ENCODE measurements around the gene FSTL4. TPM values are rescaled to one million over a fixed set of nuclear protein-coding genes. Genes with fewer than 3 reads are reported as not detected.

FSTL4 gene
- total RNA-seq, 2 donors from 2014 or later, result not detected

GRCh38 chr5:133368916-133369783, 243.2 kb downstream of the FSTL4 start:
- no peak overlapping the region for H3K4me3 Mint-ChIP-seq
- no peaks in the 10 kb centered on the region for H3K4me1 Mint-ChIP-seq (ENCODE audit: low read depth in 2 of 2)
- peaks cover 8 to 22% of the 10 kb centered on the region in 2 donors for H3K27me3 Mint-ChIP-seq
- DNase-seq (ENCODE audit: low spot score) (no peak), ATAC-seq (no peak)
- H3K36me3 Mint-ChIP-seq, result no peaks in the 10 kb centered on the region
- H3K27ac Mint-ChIP-seq, result no peak overlapping the region
- H3K9me3 Mint-ChIP-seq, result no peaks in the 10 kb centered on the region

DNA sequence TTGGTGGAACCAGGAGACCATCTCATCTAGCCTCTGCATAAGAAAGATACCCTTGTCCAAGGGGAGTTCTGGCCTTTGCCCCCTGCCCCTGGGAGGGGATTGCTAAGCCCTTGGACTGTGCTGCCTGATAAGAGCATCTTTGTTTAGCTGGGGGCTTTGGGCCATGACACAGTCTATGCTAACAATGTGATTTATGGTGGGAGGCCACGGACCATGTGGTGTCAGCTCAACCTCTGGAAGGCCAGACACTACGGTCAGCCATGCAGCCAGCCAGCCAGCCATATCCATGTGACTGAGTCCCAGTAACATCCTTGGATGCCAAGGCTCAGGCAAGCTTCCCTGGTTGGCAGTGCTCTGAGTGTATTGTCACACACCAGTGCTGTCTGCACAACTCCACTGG, 244.4 kb downstream of the FSTL4 start:
- no peak overlapping the region for H3K27ac Mint-ChIP-seq
- H3K27me3 Mint-ChIP-seq, result peaks cover 11 to 30% of the 10 kb centered on the region in 2 donors
- H3K9me3 Mint-ChIP-seq, result no peaks in the 10 kb centered on the region
- H3K36me3 Mint-ChIP-seq, result no peaks in the 10 kb centered on the region
- peak in 1 of 2 donors; percentile 46 for ATAC-seq
- DNase-seq (ENCODE audit: low spot score), result no peak
- H3K4me3 Mint-ChIP-seq, result no peak overlapping the region
- H3K4me1 Mint-ChIP-seq (ENCODE audit: low read depth in 2 of 2), result no peaks in the 10 kb centered on the region

DNA sequence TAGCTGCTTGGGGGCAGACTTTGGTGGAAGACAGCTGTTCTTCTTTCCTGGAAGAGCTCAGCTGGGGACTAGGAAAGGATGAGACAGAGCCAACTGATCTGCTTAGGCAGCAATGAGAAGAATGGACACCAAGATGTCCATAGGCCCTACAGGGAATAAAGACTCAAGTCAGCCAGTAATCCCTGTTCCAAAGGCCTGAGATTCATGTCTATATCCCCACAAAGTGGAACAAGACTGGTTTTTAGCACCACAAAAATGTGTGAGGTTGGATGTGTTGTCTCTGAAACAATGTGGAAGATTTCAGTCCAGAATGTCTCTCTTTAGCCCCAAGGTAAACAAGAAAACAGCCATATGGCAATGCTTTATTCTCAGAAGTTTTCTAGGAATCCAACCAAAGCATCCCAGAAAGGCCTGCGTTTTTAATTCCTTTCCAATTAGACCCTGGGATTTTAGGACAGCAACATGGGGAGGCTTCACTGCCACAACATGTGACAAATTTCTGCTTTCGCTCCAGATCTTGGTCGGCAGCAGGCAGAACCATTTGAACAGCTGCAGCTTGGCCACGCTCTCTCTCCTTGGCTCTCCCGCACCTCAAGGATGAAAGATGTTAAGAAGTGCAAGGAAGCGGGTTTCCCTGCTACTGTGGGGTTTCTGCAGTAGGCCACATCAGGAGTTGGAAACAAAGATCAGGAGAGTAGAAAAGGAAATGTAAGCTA, 245.1 kb downstream of the FSTL4 start:
- no peaks in the 10 kb centered on the region for H3K9me3 Mint-ChIP-seq
- peaks cover 12 to 32% of the 10 kb centered on the region in 2 donors for H3K27me3 Mint-ChIP-seq
- no peak overlapping the region for H3K4me3 Mint-ChIP-seq
- DNase-seq (ENCODE audit: low spot score), result no peak
- no peaks in the 10 kb centered on the region for H3K4me1 Mint-ChIP-seq (ENCODE audit: low read depth in 2 of 2)
- no peak overlapping the region for H3K27ac Mint-ChIP-seq
- no peak for ATAC-seq
- no peaks in the 10 kb centered on the region for H3K36me3 Mint-ChIP-seq

GRCh38 chr5:133366438-133366837, 245.9 kb downstream of the FSTL4 start:
- Mint-ChIP-seq H3K9me3 (no peaks in the 10 kb centered on the region), H3K4me1 (ENCODE audit: low read depth in 2 of 2) (no peaks in the 10 kb centered on the region), H3K27me3 (peaks cover 12 to 30% of the 10 kb centered on the region in 2 donors), H3K4me3 (no peak overlapping the region), H3K36me3 (no peaks in the 10 kb centered on the region), H3K27ac (no peak overlapping the region)
- ATAC-seq (no peak), DNase-seq (ENCODE audit: low spot score) (no peak)

GRCh38 chr5:133365738-133366137, 246.6 kb downstream of the FSTL4 start:
- H3K27me3 Mint-ChIP-seq, result peaks cover 14 to 30% of the 10 kb centered on the region in 2 donors

GRCh38 chr5:133364936-133365707, 247.2 kb downstream of the FSTL4 start:
- Mint-ChIP-seq H3K27me3 (peaks cover 12 to 25% of the 10 kb centered on the region in 2 donors), H3K9me3 (no peaks in the 10 kb centered on the region), H3K4me1 (ENCODE audit: low read depth in 2 of 2) (no peaks in the 10 kb centered on the region), H3K36me3 (no peaks in the 10 kb centered on the region), H3K4me3 (no peak overlapping the region), H3K27ac (no peak overlapping the region)
- ATAC-seq (no peak), DNase-seq (ENCODE audit: low spot score) (no peak)

More at GRCh38 chr5:133365738-133366137, 246.6 kb downstream of the FSTL4 start:
- Mint-ChIP-seq H3K9me3 (no peaks in the 10 kb centered on the region), H3K27ac (no peak overlapping the region), H3K4me1 (ENCODE audit: low read depth in 2 of 2) (no peaks in the 10 kb centered on the region), H3K4me3 (no peak overlapping the region), H3K36me3 (no peaks in the 10 kb centered on the region)
- no peak for DNase-seq (ENCODE audit: low spot score)
- ATAC-seq, result no peak

- Mint-ChIP-seq H3K9me3 (no peaks in the 10 kb centered on the region), H3K27me3 (peaks cover 12 to 24% of the 10 kb centered on the region in 2 donors), H3K4me3 (no peak overlapping the region), H3K36me3 (no peaks in the 10 kb centered on the region), H3K27ac (no peak overlapping the region), H3K4me1 (ENCODE audit: low read depth in 2 of 2) (no peaks in the 10 kb centered on the region)
- no peak for DNase-seq (ENCODE audit: low spot score)
- no peak for ATAC-seq
These were observed 248.3 kb downstream of the FSTL4 start for GRCh38 chr5:133363807-133364587.

- no peaks in the 10 kb centered on the region for H3K4me1 Mint-ChIP-seq (ENCODE audit: low read depth in 2 of 2)
- no peak overlapping the region for H3K4me3 Mint-ChIP-seq
- no peaks in the 10 kb centered on the region for H3K36me3 Mint-ChIP-seq
- H3K9me3 Mint-ChIP-seq, result no peaks in the 10 kb centered on the region
- DNase-seq (ENCODE audit: low spot score) (no peak), ATAC-seq (no peak)
- no peak overlapping the region for H3K27ac Mint-ChIP-seq
- peaks cover 15 to 24% of the 10 kb centered on the region in 2 donors for H3K27me3 Mint-ChIP-seq
These were observed 249.9 kb downstream of the FSTL4 start for GRCh38 chr5:133362438-133362837.

DNA sequence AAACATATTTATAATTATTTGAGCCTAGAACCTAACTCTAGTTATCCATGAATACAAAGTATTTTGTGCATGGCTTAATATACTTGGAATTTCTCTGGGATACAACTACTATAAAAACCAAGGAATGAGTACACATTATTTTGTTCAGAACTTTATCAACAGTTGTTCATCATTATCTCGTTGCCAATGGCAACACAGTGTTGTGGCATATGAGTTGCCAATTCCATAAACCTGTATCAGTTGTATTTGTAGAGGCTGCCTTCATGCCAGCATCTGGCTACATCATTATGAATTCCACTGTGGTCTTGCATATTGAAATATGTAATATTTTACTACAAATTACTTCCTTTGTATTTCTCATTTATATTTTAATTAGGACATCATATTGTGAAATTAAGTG, 250.4 kb downstream of the FSTL4 start:
- ATAC-seq (no peak), DNase-seq (ENCODE audit: low spot score) (no peak)
- Mint-ChIP-seq H3K9me3 (no peaks in the 10 kb centered on the region), H3K4me3 (no peak overlapping the region), H3K4me1 (ENCODE audit: low read depth in 2 of 2) (no peaks in the 10 kb centered on the region), H3K36me3 (no peaks in the 10 kb centered on the region), H3K27me3 (peaks cover 15 to 24% of the 10 kb centered on the region in 2 donors), H3K27ac (no peak overlapping the region)

GRCh38 chr5:133360693-133361472, 251.5 kb downstream of the FSTL4 start:
- Mint-ChIP-seq H3K4me3 (no peak overlapping the region), H3K36me3 (no peaks in the 10 kb centered on the region), H3K27me3 (peaks cover 11 to 18% of the 10 kb centered on the region in 2 donors), H3K4me1 (ENCODE audit: low read depth in 2 of 2) (no peaks in the 10 kb centered on the region), H3K27ac (no peak overlapping the region), H3K9me3 (no peaks in the 10 kb centered on the region)
- DNase-seq (ENCODE audit: low spot score) (no peak), ATAC-seq (no peak)

DNA sequence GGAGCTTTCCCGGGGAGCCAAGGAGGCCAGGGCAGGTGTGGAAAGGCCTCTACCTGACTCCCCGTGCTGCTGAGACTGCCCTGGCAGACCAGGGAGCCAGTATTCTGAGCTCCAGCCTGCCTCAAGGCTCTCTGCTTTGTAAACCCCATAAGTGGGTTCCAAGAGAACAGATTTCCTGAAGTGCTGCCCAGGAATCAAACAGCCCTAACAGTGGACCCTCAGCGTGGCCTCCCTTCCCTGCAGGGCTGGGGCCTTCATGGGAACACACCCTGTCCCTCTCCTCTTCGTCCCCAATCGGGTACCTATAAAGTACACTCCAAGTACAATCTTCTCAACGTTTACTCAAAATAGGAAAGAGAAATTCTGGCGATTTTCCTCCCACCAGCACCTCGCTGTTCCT, 252.5 kb downstream of the FSTL4 start:
- Mint-ChIP-seq H3K4me3 (no peak overlapping the region), H3K9me3 (no peaks in the 10 kb centered on the region), H3K4me1 (ENCODE audit: low read depth in 2 of 2) (no peaks in the 10 kb centered on the region), H3K36me3 (no peaks in the 10 kb centered on the region), H3K27me3 (peaks cover 11 to 13% of the 10 kb centered on the region in 2 donors), H3K27ac (no peak overlapping the region)
- ATAC-seq (no peak), DNase-seq (ENCODE audit: low spot score) (no peak)

DNA sequence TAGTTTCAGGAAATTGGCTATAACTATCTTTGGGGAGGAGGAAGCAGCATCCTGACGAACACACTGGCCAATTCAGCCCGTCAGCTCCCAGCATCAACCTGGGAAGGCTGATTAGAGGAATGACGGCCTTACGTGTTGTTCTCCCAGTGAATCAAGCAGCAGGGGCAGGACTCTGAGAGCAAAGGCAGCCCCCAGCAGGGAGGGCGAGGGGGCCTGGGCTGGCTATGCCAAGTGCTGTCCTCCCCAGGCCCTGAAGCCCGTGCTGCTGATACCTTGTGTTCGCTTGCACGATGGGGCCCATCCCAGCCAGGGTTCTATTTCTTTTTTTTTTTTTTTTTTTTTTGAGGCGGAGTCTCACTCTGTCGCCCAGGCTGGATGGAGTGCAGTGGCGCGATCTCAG, 254.1 kb downstream of the FSTL4 start:
- H3K27ac Mint-ChIP-seq, result no peak overlapping the region
- H3K27me3 Mint-ChIP-seq, result peaks cover 9 to 10% of the 10 kb centered on the region in 2 donors
- H3K4me1 Mint-ChIP-seq (ENCODE audit: low read depth in 2 of 2), result no peaks in the 10 kb centered on the region
- no peaks in the 10 kb centered on the region for H3K9me3 Mint-ChIP-seq
- DNase-seq (ENCODE audit: low spot score), result no peak
- ATAC-seq, result no peak
- no peaks in the 10 kb centered on the region for H3K36me3 Mint-ChIP-seq
- no peak overlapping the region for H3K4me3 Mint-ChIP-seq
